ENCODE data around the gene TAF11L5.

GRCh38 chr5:17492770-17493169, 32.3 kb upstream of the TAF11L5 start:
- TF ChIP-seq JUNB (CRISPR knock-in tag; IDR thresholded peaks at IDR 0.05; ENCODE audit: borderline replicate concordance) (no peak), ZNF552 (CRISPR knock-in tag; IDR thresholded peaks at IDR 0.05; ENCODE audit: borderline replicate concordance) (no peak)
